Trophoblast cell (in vitro differentiated cells and primary cell): ENCODE data around the gene ZNF784.

Experiments used
- DNase-seq, 2 donors: peaks; one replicate each; pipeline ENCODE4 v3.0.0-alpha.2; 2016
- H2AFZ ChIP-seq: 2 replicates; pipeline ENCODE4 v1.6.1; 2013; ENCODE audit warnings: low read length, moderate library complexity, mild to moderate bottlenecking; ENCODE audit not compliant: insufficient read depth, poor library complexity
- H2AK5ac ChIP-seq: 2 replicates; pipeline ENCODE4 v1.6.1; 2013; ENCODE audit warnings: mild to moderate bottlenecking, low read length
- H2BK120ac ChIP-seq: 2 replicates; pipeline ENCODE4 v1.6.1; 2013; ENCODE audit warnings: low read length, mild to moderate bottlenecking, moderate library complexity; ENCODE audit not compliant: insufficient read depth, poor library complexity
- H2BK12ac ChIP-seq: 2 replicates; pipeline ENCODE4 v1.6.1; 2013; ENCODE audit warnings: mild to moderate bottlenecking, low read length, moderate library complexity
- H2BK5ac ChIP-seq: 2 replicates; pipeline ENCODE4 v1.6.1; 2013; ENCODE audit warnings: low read length, low read depth, moderate library complexity, mild to moderate bottlenecking; ENCODE audit not compliant: poor library complexity
- H3K14ac ChIP-seq: 2 replicates; pipeline ENCODE4 v1.6.1; 2013; ENCODE audit warnings: mild to moderate bottlenecking, low read length
- H3K18ac ChIP-seq: 2 replicates; pipeline ENCODE4 v1.6.1; 2013; ENCODE audit warnings: mild to moderate bottlenecking, low read length
- H3K23ac ChIP-seq: 2 replicates; pipeline ENCODE4 v1.6.1; 2013; ENCODE audit warnings: low read length
- H3K27ac ChIP-seq: 2 replicates; pipeline ENCODE4 v1.5.1; 2013; ENCODE audit warnings: low read depth, mild to moderate bottlenecking, inconsistent platforms, low read length, moderate library complexity
- H3K27me3 ChIP-seq: 2 replicates; pipeline ENCODE4 v1.6.1; 2013; ENCODE audit warnings: inconsistent platforms, mild to moderate bottlenecking, low read length, moderate library complexity; ENCODE audit not compliant: insufficient read depth
- H3K36me3 ChIP-seq, 2 experiments: 1 replicate in 1 of 2; 2 replicates in 1 of 2; pipeline ENCODE4 v1.6.1; 2013; ENCODE audit warnings: low read length in 2 of 2, mild to moderate bottlenecking in 2 of 2, moderate library complexity in 1 of 2; ENCODE audit not compliant: insufficient read depth in 2 of 2, control insufficient read depth in 1 of 2
- H3K4ac ChIP-seq: 2 replicates; pipeline ENCODE4 v1.6.1; 2013; ENCODE audit warnings: low read depth, mild to moderate bottlenecking, low read length, moderate library complexity
- H3K4me1 ChIP-seq, 2 experiments: 1 replicate in 1 of 2; 2 replicates in 1 of 2; pipeline ENCODE4 v1.6.1; 2013; ENCODE audit warnings: low read length in 2 of 2, mild to moderate bottlenecking in 2 of 2, moderate library complexity in 1 of 2; ENCODE audit not compliant: insufficient read depth in 2 of 2, control insufficient read depth in 1 of 2
- H3K4me2 ChIP-seq: 2 replicates; pipeline ENCODE4 v1.6.1; 2013; ENCODE audit warnings: inconsistent platforms, mild to moderate bottlenecking, low read length, moderate library complexity
- H3K4me3 ChIP-seq: 2 replicates; pipeline ENCODE4 v1.5.1; 2013; ENCODE audit warnings: mild to moderate bottlenecking, low read depth, low read length, inconsistent platforms
- H3K79me1 ChIP-seq: one replicate; pipeline ENCODE4 v1.6.1; 2013; ENCODE audit warnings: low read length
- H3K79me2 ChIP-seq: 2 replicates; pipeline ENCODE4 v1.6.1; 2013; ENCODE audit warnings: low read length, mild to moderate bottlenecking; ENCODE audit not compliant: control insufficient read depth, insufficient read depth, poor library complexity
- H3K9ac ChIP-seq: 2 replicates; pipeline ENCODE4 v1.6.1; 2013; ENCODE audit warnings: mild to moderate bottlenecking, low read length
- H3K9me3 ChIP-seq: 2 replicates; pipeline ENCODE4 v1.6.1; 2013; ENCODE audit warnings: low read depth, mild to moderate bottlenecking, control low read depth, inconsistent platforms, low read length; ENCODE audit not compliant: insufficient read depth
- H4K12ac ChIP-seq: 2 replicates; pipeline ENCODE4 v1.6.1; 2013; ENCODE audit warnings: low read depth, mild to moderate bottlenecking, low read length, moderate library complexity
- H4K8ac ChIP-seq: 2 replicates; pipeline ENCODE4 v1.6.1; 2013; ENCODE audit warnings: low read depth, mild to moderate bottlenecking, low read length, moderate library complexity
- H4K91ac ChIP-seq: one replicate; pipeline ENCODE4 v1.6.1; 2013; ENCODE audit warnings: low read depth, mild to moderate bottlenecking, low read length, moderate library complexity
- WGBS: extraction: QIAGEN DNeasy Blood & Tissue Kit; methylation state at CpG from one replicate; pipeline ENCODE4 v1.1.7; 2013; ENCODE audit warnings: missing lambda C conversion rate; ENCODE audit not compliant: insufficient read length, insufficient coverage; ENCODE audit errors: extremely low coverage; 5-methylcytosine and 5-hydroxymethylcytosine counted together

Gene ZNF784

GRCh38 chr19:55600662-55601028, 23.7 kb downstream of the ZNF784 start:
- Histone ChIP-seq H3K36me3 (peaks cover 15% of the 10 kb centered on the region in 2 experiments), H3K9me3 (peaks cover 3% of the 10 kb centered on the region), H3K4ac (no peak overlapping the region), H3K4me1 (peaks cover 9% of the 10 kb centered on the region in 2 experiments), H2BK5ac (no peak overlapping the region), H3K9ac (peak overlapping the region; percentile 43), H3K4me2 (peak overlapping the region; percentile 86), H2AFZ (peak overlapping the region; percentile 0), H3K14ac (peak overlapping the region; percentile 43), H3K79me1 (peaks cover 26% of the 10 kb centered on the region), H2AK5ac (peak overlapping the region; percentile 28), H3K18ac (no peak overlapping the region), H4K12ac (peak overlapping the region; percentile 40), H3K23ac (no peak overlapping the region), H4K8ac (peak overlapping the region; percentile 47), H2BK12ac (no peak overlapping the region), H3K4me3 (peak overlapping the region; percentile 84), H4K91ac (peak overlapping the region; percentile 98), H3K27ac (peak overlapping the region; percentile 51), H3K79me2 (peaks cover 9% of the 10 kb centered on the region), H3K27me3 (no peaks in the 10 kb centered on the region), H2BK120ac (peak overlapping the region; percentile 15)
- DNase-seq: no peak
- WGBS: no CpG with 5 or more reads among the region's 15 CpGs

- peak; percentile 76 to 86 for DNase-seq
- H2BK120ac ChIP-seq: peak within 1 kb of the TSS; percentile 91
- H3K18ac ChIP-seq: peak within 1 kb of the TSS; percentile 96
- H3K23ac ChIP-seq: no peak within 1 kb of the TSS
- no peaks in the 10 kb centered on the region for H3K27me3 ChIP-seq
- H2AFZ ChIP-seq: peak within 1 kb of the TSS; percentile 82
- peaks cover 3% of the 10 kb centered on the region for H3K9me3 ChIP-seq
- H3K4ac ChIP-seq: peak within 1 kb of the TSS; percentile 77
- H4K12ac ChIP-seq: peak within 1 kb of the TSS; percentile 88
- peaks cover 21% of the 10 kb centered on the region for H3K79me1 ChIP-seq
- peak within 1 kb of the TSS; percentile 94 for H3K14ac ChIP-seq
- H4K8ac ChIP-seq: peak within 1 kb of the TSS; percentile 97
- H2BK5ac ChIP-seq: peak within 1 kb of the TSS; percentile 95
- H2BK12ac ChIP-seq: peak within 1 kb of the TSS; percentile 4
- peak within 1 kb of the TSS; percentile 84 for H3K4me3 ChIP-seq
- H3K36me3 ChIP-seq: peaks cover 18 to 21% of the 10 kb centered on the region in 2 experiments
- peak within 1 kb of the TSS; percentile 86 for H3K4me2 ChIP-seq
- H3K79me2 ChIP-seq: peaks cover 6% of the 10 kb centered on the region
- H4K91ac ChIP-seq: peak within 1 kb of the TSS; percentile 98
- peak within 1 kb of the TSS; percentile 95 for H3K27ac ChIP-seq
- peaks cover 9% of the 10 kb centered on the region in 2 experiments for H3K4me1 ChIP-seq
- no CpG with 5 or more reads among the region's 97 CpGs for WGBS
- peak within 1 kb of the TSS; percentile 70 for H2AK5ac ChIP-seq
- peak within 1 kb of the TSS; percentile 93 for H3K9ac ChIP-seq
These were observed 24.3 kb downstream of the ZNF784 start, which contains the start of gene ZNF524 for GRCh38 chr19:55599842-55600661. TSS of gene ZNF524 (plus strand) at chr19:55600288. CDS start at chr19:55602113, 1,825 bp downstream.

- H3K9me3 ChIP-seq: peaks cover 3% of the 10 kb centered on the region
- peak; percentile 95 to 96 for DNase-seq
- H3K18ac ChIP-seq: peak within 1 kb of the TSS; percentile 96
- no peak within 1 kb of the TSS for H3K23ac ChIP-seq
- peaks cover 6% of the 10 kb centered on the region for H3K79me2 ChIP-seq
- H3K79me1 ChIP-seq: peaks cover 17% of the 10 kb centered on the region
- peak within 1 kb of the TSS; percentile 84 for H3K4me3 ChIP-seq
- H3K27ac ChIP-seq: peak within 1 kb of the TSS; percentile 95
- H3K4me2 ChIP-seq: peak within 1 kb of the TSS; percentile 86
- no CpG with 5 or more reads among the region's 23 CpGs for WGBS
- peak within 1 kb of the TSS; percentile 97 for H4K8ac ChIP-seq
- peak within 1 kb of the TSS; percentile 98 for H4K91ac ChIP-seq
- no peaks in the 10 kb centered on the region for H3K27me3 ChIP-seq
- peak within 1 kb of the TSS; percentile 4 for H2BK12ac ChIP-seq
- H3K4me1 ChIP-seq: peaks cover 9% of the 10 kb centered on the region in 2 experiments
- peak within 1 kb of the TSS; percentile 94 for H3K14ac ChIP-seq
- peak within 1 kb of the TSS; percentile 82 for H2AFZ ChIP-seq
- peak within 1 kb of the TSS; percentile 70 for H2AK5ac ChIP-seq
- peak within 1 kb of the TSS; percentile 93 for H3K9ac ChIP-seq
- H4K12ac ChIP-seq: peak within 1 kb of the TSS; percentile 88
- peak within 1 kb of the TSS; percentile 95 for H2BK5ac ChIP-seq
- H2BK120ac ChIP-seq: peak within 1 kb of the TSS; percentile 91
- H3K36me3 ChIP-seq: peaks cover 18 to 26% of the 10 kb centered on the region in 2 experiments
- H3K4ac ChIP-seq: peak within 1 kb of the TSS; percentile 77
These were observed 24.9 kb downstream of the ZNF784 start, which contains the start of gene FIZ1 for GRCh38 chr19:55599468-55599841. TSS of gene FIZ1 (minus strand) at chr19:55599517. CDS start at chr19:55597865, 1,652 bp downstream.

- Histone ChIP-seq H4K12ac (peak overlapping the region; percentile 88), H3K4me2 (peak overlapping the region; percentile 63), H4K91ac (peak overlapping the region; percentile 98), H2BK12ac (no peak overlapping the region), H2BK120ac (peak overlapping the region; percentile 77), H3K36me3 (peaks cover 18 to 27% of the 10 kb centered on the region in 2 experiments), H2BK5ac (peak overlapping the region; percentile 95), H3K18ac (peak overlapping the region; percentile 61), H3K79me2 (peaks cover 6% of the 10 kb centered on the region), H2AK5ac (peak overlapping the region; percentile 32), H3K27ac (peak overlapping the region; percentile 95), H3K14ac (peak overlapping the region; percentile 71), H3K79me1 (peaks cover 17% of the 10 kb centered on the region), H3K9ac (peak overlapping the region; percentile 85), H3K27me3 (no peaks in the 10 kb centered on the region), H3K4me3 (peak overlapping the region; percentile 74), H3K4me1 (peaks cover 7 to 9% of the 10 kb centered on the region in 2 experiments), H2AFZ (peak overlapping the region; percentile 52), H3K23ac (no peak overlapping the region), H3K4ac (peak overlapping the region; percentile 77), H3K9me3 (peaks cover 3% of the 10 kb centered on the region), H4K8ac (peak overlapping the region; percentile 97)
- peak; percentile 89 to 93 for DNase-seq
- WGBS: no CpG with 5 or more reads among the region's 26 CpGs
These were observed 25.5 kb downstream of the ZNF784 start for GRCh38 chr19:55598719-55599467.
